Left kidney (tissue), 2 donors: Measurements from ENCODE around the gene RPL15. TPM values are rescaled to one million over a fixed set of nuclear protein-coding genes. Genes with fewer than 3 reads are reported as not detected.
"Not testable (repeated sequence)": the region's sequence is repeated elsewhere in the genome, so short reads cannot be mapped to it uniquely, and the experiment has no call there.

Source experiments
- DNase-seq: peaks from one replicate; pipeline ENCODE4 v3.0.0-alpha.2; 2013
- polyA plus RNA-seq: library from polyadenylated mRNA; unstranded; fragments of 120-200 nt; gene quantifications from one replicate; pipeline ENCODE4 v1.2.1, GENCODE V29; 2013; ENCODE audit not compliant: insufficient read length

The RPL15 gene
- polyA plus RNA-seq, 1 donor: 1,916 TPM

- DNase-seq: no peak
These were observed 32.5 kb upstream of the RPL15 start for GRCh38 chr3:23884481-23884880.

GRCh38 chr3:23885210-23885609 is 31.7 kb upstream of the RPL15 start:
- DNase-seq: no peak

DNA sequence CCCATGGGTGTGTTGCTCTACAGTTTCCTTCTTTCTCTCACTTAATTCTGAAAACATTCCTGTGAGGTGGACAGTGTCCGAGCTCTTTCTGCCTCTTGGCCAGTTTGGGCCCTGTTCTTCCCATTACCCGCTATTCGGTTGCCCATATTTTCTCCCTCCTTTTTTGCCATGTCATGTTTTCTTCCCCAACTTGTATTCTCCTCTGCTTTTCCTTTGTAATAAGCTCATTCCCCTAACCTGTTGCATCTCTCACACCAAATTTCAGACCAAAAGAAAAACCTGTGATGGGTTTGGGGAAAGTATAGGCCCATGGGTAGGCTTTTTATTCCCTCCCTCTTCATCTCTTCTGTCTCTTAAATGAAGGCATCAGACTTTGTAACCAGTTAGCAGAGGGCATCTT is 30.6 kb upstream of the RPL15 start:
- DNase-seq: no peak

DNA sequence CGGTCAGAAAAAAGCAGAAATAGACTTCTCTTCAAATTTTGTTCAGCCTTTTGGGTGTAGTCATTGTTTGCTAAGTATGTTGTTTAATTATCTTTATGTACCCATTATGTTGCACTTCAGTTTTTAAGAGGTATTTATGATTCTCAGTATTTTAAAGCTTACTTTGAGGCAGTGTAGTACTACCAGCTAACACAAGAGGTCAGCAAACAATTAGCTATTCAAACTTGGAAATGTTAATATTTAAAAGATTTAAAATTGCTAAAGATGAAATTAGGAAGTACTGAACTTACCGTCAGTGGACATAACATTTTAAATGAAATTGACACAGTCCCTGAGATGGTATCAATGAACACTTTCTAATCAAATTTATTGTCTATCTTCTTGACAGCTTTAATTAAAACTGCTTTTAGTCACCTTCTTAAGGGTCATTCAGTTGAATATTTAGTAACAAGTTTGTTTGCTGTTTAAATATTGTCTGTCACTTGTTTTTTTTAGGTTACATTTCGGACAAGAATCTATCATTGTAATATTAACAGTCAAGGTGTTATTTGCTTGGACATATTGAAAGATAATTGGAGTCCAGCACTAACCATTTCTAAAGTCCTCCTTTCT is 28.2 kb upstream of the RPL15 start:
- DNase-seq: no peak

GRCh38 chr3:23889386-23889785 is 27.5 kb upstream of the RPL15 start:
- DNase-seq: no peak

DNA sequence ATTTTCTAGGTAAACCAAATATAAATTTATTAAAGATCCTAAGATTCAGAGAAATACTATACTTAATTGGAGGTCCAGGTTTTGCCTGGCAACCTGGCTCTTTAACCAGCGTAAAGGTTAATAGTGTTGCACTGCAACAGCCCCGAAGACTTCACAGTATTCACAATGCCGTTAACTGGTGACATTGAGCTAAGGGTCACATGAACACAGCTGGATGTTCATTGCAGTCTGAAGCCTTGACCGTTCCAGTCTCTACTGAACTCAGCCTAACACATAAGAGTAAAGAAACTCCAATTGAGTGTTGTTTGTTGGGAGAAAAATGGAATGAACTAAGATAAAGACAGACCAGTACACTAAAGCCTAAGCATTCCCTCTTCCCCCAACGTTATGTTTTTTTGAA is 27.0 kb upstream of the RPL15 start:
- no peak for DNase-seq

DNA sequence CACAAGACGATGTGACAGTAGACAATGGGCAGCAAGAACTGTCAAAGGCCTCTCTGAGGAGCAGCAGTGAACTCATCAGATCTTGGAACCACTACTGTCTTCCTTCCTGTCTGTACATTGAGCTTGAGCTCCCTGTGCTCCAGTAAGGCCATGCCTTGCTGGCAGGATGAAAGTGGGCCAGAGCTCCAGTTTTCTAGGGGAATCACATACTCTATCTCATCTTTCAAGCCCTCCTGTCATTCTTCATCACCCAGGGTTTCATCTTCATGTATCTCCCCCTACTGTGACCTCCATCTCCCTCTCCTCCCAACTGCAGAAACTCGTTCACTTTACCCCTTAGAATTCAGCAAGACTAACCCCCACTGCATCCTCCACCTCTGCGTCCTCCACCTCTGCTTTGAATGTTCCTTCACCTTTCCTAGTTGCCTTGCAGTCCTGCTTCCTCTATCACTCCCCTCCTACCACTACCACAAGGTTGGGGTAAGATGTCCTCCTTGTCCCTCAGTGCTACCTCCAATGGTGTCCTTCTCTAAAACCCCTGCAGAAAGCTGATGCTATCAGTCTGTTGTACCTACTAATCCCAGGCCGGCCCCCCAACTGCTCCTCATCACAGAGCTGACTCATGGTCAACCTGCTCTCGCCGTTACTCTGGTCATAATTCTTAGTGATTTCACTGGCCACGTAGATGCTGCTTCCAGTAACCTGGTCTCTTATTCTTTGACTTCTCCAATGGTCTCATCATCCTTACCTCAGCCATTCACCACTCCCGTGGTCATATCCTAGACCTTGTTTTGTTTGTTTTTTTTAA is 22.5 kb upstream of the RPL15 start:
- no peak for DNase-seq

DNA sequence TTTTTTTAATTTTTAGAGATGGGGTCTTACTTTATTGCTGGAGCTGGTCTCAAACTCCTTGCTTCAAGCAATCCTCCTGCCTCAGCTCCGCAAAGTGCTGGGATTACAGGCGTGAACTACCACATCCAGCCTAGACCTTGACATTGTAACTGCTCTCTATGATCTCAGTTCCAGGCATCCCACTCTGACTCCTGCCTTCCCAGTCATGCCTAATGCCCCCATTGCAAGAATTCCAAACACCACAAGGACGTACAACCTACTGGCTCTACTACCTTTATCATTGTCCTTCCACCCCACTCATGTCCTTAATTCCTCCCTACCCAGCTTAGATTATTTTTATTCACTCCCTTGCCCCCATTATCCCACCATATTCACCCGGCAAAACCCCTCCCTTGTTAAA is 21.8 kb upstream of the RPL15 start:
- DNase-seq: no peak

- DNase-seq: no peak
These were observed 16.2 kb upstream of the RPL15 start for GRCh38 chr3:23900744-23901143.

GRCh38 chr3:23904545-23904944 is 12.4 kb upstream of the RPL15 start:
- DNase-seq: no peak

DNA sequence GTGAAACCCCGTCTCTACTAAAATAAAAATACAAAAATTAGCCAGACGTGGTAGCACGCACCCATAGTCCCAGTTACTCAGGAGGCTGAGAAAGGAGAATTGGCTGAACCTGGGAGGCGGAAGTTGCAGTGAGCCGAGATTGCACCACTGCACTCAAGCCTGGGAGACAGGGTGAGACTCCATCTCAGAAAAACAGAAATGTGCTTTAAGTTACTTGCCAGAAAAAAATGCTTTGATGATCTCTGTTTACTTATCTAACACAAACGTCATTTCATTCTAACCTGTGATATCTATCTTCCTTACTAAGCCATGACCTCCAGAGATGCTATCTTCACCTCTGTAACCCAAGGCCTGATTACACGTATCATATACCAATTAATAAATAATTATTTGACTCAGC is 7.6 kb upstream of the RPL15 start:
- DNase-seq: no peak

- no peak for DNase-seq
These were observed 5.5 kb upstream of the RPL15 start for GRCh38 chr3:23911397-23911796.

GRCh38 chr3:23912335-23912734 is 4.6 kb upstream of the RPL15 start:
- DNase-seq: not testable (repeated sequence)

- DNase-seq: no peak
These were observed 3.8 kb upstream of the RPL15 start for GRCh38 chr3:23913182-23913581.

GRCh38 chr3:23913873-23914743 is 2.8 kb upstream of the RPL15 start:
- no peak for DNase-seq

- DNase-seq: no peak
These were observed 1.3 kb upstream of the RPL15 start for GRCh38 chr3:23915537-23916108.

DNA sequence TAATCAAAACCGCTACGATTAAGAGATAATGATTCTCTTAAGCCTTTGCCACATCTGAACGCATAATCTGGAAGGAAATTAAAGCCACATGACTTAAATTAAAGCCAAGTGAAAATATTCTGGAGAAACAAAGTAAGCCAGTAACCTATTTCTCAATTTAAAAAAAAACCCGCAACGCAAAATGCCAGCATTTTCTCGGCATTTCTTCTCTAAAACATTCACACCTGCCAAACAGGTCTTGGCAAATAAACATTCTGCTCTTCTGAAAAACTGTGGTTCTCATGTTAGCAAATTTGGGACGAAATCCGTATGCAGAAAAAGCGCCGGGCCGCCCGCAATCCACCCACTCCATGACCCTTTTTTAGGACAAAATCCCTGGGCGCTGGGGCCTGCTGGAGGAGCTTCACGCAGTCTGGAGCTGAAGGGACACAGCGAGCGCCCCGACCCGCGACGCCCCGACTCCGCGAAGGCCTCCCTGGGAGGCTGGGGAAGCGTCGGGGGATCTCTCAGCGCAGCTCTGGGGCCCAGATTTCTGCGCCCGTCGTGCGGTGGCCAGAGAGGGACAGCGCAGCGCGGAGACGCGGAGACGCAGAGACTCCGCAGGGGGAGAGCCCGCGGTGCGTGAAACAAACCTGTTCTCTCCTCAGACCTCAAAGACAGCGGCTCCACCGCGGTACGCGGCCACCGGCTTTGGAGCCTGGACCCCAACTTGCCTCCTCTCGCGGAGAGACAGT is 613 bp upstream of the RPL15 start:
- no peak for DNase-seq

DNA sequence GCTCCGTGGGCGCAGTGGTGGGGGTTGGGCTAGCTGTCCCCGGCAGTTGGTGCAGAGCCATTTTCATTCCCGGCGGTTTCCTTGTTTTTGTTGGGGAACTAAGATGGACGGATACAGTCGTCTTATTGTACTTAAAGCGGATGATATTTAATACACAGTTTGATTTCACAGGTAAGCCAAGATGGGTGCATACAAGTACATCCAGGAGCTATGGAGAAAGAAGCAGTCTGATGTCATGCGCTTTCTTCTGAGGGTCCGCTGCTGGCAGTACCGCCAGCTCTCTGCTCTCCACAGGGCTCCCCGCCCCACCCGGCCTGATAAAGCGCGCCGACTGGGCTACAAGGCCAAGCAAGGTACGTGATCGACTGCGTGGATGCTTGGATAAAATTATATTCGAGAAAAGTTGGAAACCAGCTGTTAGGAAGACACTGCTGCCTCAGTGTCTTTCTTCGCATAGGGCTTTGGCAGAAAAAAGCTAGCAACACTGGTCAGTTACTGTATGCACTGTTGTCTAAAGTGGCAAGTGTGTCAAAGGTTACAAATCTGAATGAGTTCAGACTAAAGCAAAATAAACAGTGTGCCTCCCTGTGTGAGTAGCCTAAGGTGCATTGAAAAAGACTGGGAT is 859 bp downstream of the RPL15 start:
- peak; percentile 54 for DNase-seq

DNA sequence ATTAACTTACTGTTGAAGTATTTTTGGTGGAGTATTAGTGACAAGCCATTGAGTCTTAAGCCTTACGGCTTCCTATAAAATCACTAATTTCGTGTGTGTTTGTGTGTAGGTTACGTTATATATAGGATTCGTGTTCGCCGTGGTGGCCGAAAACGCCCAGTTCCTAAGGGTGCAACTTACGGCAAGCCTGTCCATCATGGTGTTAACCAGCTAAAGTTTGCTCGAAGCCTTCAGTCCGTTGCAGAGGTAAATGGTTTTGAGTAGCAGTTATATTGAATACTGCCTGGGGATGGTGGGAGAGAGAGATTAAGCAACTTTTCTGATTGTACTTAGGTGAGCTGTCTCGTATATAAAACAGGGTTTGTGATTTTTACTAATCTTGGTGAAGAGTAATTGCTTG is 1.4 kb downstream of the RPL15 start:
- DNase-seq: not testable (repeated sequence)

DNA sequence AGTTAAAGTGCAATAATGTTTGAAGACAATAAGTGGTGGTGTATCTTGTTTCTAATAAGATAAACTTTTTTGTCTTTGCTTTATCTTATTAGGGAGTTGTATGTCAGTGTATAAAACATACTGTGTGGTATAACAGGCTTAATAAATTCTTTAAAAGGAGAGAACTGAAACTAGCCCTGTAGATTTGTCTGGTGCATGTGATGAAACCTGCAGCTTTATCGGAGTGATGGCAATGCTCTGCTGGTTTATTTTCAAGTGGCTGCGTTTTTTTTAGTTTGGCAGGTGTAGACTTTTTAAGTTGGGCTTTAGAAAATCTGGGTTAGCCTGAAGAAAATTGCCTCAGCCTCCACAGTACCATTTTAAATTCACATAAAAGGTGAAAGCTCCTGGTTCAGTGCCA is 2.7 kb downstream of the RPL15 start:
- DNase-seq: no peak

- no peak for DNase-seq
These were observed 3.3 kb downstream of the RPL15 start for GRCh38 chr3:23920151-23920655.
